Liver (tissue), 9 donors: ENCODE results near the gene FAM181A. TPM values are rescaled to one million over a fixed set of nuclear protein-coding genes. Genes with fewer than 3 reads are reported as not detected.

Source experiments
- DNase-seq: peaks from one replicate; pipeline ENCODE4 v3.0.0-alpha.2; 2017; ENCODE audit warnings: low spot score
- H3K27ac ChIP-seq, 2 donors: one replicate each; pipeline ENCODE4 v1.7.0; 2013; ENCODE audit warnings: inconsistent platforms in 2 of 2, low read length in 2 of 2, control low read depth in 1 of 2, low read depth in 1 of 2, mild to moderate bottlenecking in 1 of 2
- H3K27me3 ChIP-seq, 4 donors: one replicate each; pipeline versions ENCODE4 v1.6.1 to v1.7.0; 2013; ENCODE audit warnings: low read length in 3 of 4, inconsistent platforms in 1 of 4, mild to moderate bottlenecking in 1 of 4, moderate library complexity in 1 of 4; ENCODE audit not compliant: control insufficient read depth in 4 of 4, insufficient read depth in 4 of 4
- H3K36me3 ChIP-seq, 4 donors: one replicate each; pipeline versions ENCODE4 v1.6.1 to v1.7.0; 2013; ENCODE audit warnings: low read length in 3 of 4, mild to moderate bottlenecking in 3 of 4, low read depth in 1 of 4, moderate library complexity in 1 of 4; ENCODE audit not compliant: control insufficient read depth in 4 of 4, insufficient read depth in 3 of 4
- H3K4me1 ChIP-seq, 4 donors: one replicate each; pipeline versions ENCODE4 v1.6.1 to v1.7.0; 2013; ENCODE audit warnings: low read length in 3 of 4, mild to moderate bottlenecking in 3 of 4, moderate library complexity in 1 of 4; ENCODE audit not compliant: control insufficient read depth in 4 of 4, insufficient read depth in 4 of 4
- H3K4me3 ChIP-seq, 3 donors: one replicate each; pipeline versions ENCODE4 v1.6.1 to v1.7.0; 2013; ENCODE audit warnings: low read length in 3 of 3, control low read depth in 1 of 3, low read depth in 1 of 3, mild to moderate bottlenecking in 1 of 3
- H3K9ac ChIP-seq, 2 donors: one replicate each; pipeline ENCODE4 v1.7.0; 2013; ENCODE audit warnings: low read length in 2 of 2, mild to moderate bottlenecking in 2 of 2, moderate library complexity in 2 of 2, control low read depth in 1 of 2, low read depth in 1 of 2
- H3K9me3 ChIP-seq, 4 donors: one replicate each; pipeline versions ENCODE4 v1.6.1 to v1.7.0; 2013; ENCODE audit warnings: low read length in 3 of 4; ENCODE audit not compliant: control insufficient read depth in 4 of 4
- EGR1 ChIP-seq, 2 donors: IDR thresholded peaks; 2 replicates each; pipeline ENCODE4 v1.6.1; 2016 to 2018; ENCODE audit warnings: antibody characterized with exemption in 2 of 2, low read depth in 2 of 2
- FOXA1 ChIP-seq: IDR thresholded peaks from 2 replicates; pipeline ENCODE4 v1.6.1; 2016; ENCODE audit warnings: antibody characterized with exemption
- FOXA2 ChIP-seq: IDR thresholded peaks from 2 replicates; pipeline ENCODE4 v1.6.1; 2016; ENCODE audit warnings: antibody characterized with exemption
- GABPA ChIP-seq, 2 donors: IDR thresholded peaks in 1 of 2; conservative IDR thresholded peaks in 1 of 2; 2 replicates each; pipeline ENCODE4 v1.6.1; 2016; ENCODE audit warnings: antibody characterized with exemption in 2 of 2, mild to moderate bottlenecking in 1 of 2, moderate library complexity in 1 of 2
- HNF4A ChIP-seq, 2 donors: conservative IDR thresholded peaks; 2 replicates each; pipeline ENCODE4 v1.6.1; 2016; ENCODE audit warnings: antibody characterized with exemption in 2 of 2, mild to moderate bottlenecking in 2 of 2
- HNF4G ChIP-seq: IDR thresholded peaks from 2 replicates; pipeline ENCODE4 v1.6.1; 2016; ENCODE audit warnings: antibody characterized with exemption
- JUND ChIP-seq, 2 donors: IDR thresholded peaks; 2 replicates each; pipeline ENCODE4 v1.6.1; 2016; ENCODE audit warnings: antibody characterized with exemption in 2 of 2
- NR2F2 ChIP-seq: IDR thresholded peaks from 2 replicates; pipeline ENCODE4 v1.6.1; 2016; ENCODE audit warnings: antibody characterized with exemption
- RXRA ChIP-seq, 2 donors: IDR thresholded peaks; 2 replicates each; pipeline ENCODE4 v1.6.1; 2017 to 2018; ENCODE audit warnings: antibody characterized with exemption in 2 of 2, mild to moderate bottlenecking in 1 of 2
- SP1 ChIP-seq: IDR thresholded peaks from 2 replicates; pipeline ENCODE4 v1.6.1; 2018; ENCODE audit warnings: antibody characterized with exemption, mild to moderate bottlenecking
- TAF1 ChIP-seq: conservative IDR thresholded peaks from 2 replicates; pipeline ENCODE4 v1.6.1; 2016; ENCODE audit warnings: antibody characterized with exemption, mild to moderate bottlenecking
- YY1 ChIP-seq: IDR thresholded peaks from 2 replicates; pipeline ENCODE4 v1.6.1; 2016; ENCODE audit warnings: antibody characterized with exemption, mild to moderate bottlenecking
- WGBS: extraction: QIAGEN DNeasy Blood & Tissue Kit; methylation state at CpG from one replicate; pipeline ENCODE4 v1.1.7; 2013; 5-methylcytosine and 5-hydroxymethylcytosine counted together
- polyA plus RNA-seq, 2 donors: library from polyadenylated mRNA; stranded (reverse) in 1 of 2; unstranded in 1 of 2; fragments of 200-250 nt in 1 of 2; fragments of >200 nt in 1 of 2; fragmentation: Nextera tagmentation in 1 of 2; extraction: Ambion mirVana in 1 of 2; gene quantifications; one replicate each; pipeline versions ENCODE4 v1.2.1 to v1.2.3, GENCODE V29; 2013 to 2015
- total RNA-seq, 2 donors: library from RNA; depleted of rRNA; stranded (reverse); fragments of >200 nt; gene quantifications; one replicate each; pipeline ENCODE4 v1.2.3, GENCODE V29; 2014
- TF ChIP-seq, protein P1 (sequence below): IDR thresholded peaks from 2 replicates; pipeline ENCODE4 v1.6.1; 2016; ENCODE audit warnings: antibody characterized with exemption
- TF ChIP-seq, protein P2 (sequence below): IDR thresholded peaks from 2 replicates; pipeline ENCODE4 v1.6.1; 2016; ENCODE audit warnings: antibody characterized with exemption
- TF ChIP-seq, protein P3 (sequence below): IDR thresholded peaks from 2 replicates; pipeline ENCODE4 v1.6.1; 2016; ENCODE audit warnings: antibody characterized with exemption
- TF ChIP-seq, protein P4 (sequence below): IDR thresholded peaks from 2 replicates; pipeline ENCODE4 v1.6.1; 2016; ENCODE audit warnings: antibody characterized with exemption, mild to moderate bottlenecking
- donor health status: healthy.
- donor health status: healthy.
- donor health status: healthy.
- donor health status: healthy.
- donor health status: healthy.

The FAM181A gene
- total and polyA plus RNA-seq, 4 donors: not detected

DNA sequence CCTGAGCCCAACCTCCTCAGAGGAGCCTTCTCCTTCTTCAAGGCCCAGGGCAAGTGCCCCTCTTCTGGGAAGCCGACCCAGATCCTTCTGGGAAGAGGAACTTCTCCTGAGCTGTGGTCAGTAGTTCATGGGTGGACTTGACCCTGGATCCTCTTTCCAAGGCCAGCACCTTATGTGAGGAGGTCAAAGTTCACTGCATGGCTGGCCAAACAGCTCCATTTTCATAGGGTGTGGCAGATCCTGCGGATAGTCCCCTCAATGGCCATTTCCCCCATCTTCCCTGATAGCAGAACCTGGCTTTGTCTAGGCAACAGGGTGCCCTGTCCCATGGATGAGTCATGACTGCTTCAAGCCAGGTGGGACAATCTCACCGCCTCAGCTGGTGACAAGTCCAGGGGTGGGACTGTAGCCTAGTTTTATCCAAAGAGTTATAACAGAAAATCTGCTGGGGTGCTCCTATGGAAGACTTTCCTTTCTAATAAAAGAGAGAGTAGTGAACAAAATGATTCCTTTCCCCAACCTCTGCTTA, 38.9 kb downstream of the FAM181A start:
- H3K9me3 ChIP-seq: no peaks in the 10 kb centered on the region
- no peak for TF ChIP-seq FOXA2
- no peak for TF ChIP-seq TAF1
- no peak for TF ChIP-seq NR2F2
- no peak for TF ChIP-seq SP1
- TF ChIP-seq JUND (IDR thresholded peaks at IDR 0.05): no peak
- no peak for TF ChIP-seq GABPA (IDR thresholded peaks at IDR 0.05 in 1 of 2, conservative IDR thresholded peaks at IDR 0.05 in 1 of 2)
- TF ChIP-seq RXRA (IDR thresholded peaks at IDR 0.05): no peak
- no peak for TF ChIP-seq FOXA1
- 94% methylated on average over 3 of the region's 3 CpGs for WGBS
- H3K9ac ChIP-seq: no peak overlapping the region
- H3K4me3 ChIP-seq: no peak overlapping the region
- no peaks in the 10 kb centered on the region for H3K36me3 ChIP-seq
- no peak overlapping the region for H3K27ac ChIP-seq
- H3K4me1 ChIP-seq: peaks cover 0 to 13% (median 2%) of the 10 kb centered on the region in 4 donors
- DNase-seq: no peak
- H3K27me3 ChIP-seq: no peaks in the 10 kb centered on the region

DNA sequence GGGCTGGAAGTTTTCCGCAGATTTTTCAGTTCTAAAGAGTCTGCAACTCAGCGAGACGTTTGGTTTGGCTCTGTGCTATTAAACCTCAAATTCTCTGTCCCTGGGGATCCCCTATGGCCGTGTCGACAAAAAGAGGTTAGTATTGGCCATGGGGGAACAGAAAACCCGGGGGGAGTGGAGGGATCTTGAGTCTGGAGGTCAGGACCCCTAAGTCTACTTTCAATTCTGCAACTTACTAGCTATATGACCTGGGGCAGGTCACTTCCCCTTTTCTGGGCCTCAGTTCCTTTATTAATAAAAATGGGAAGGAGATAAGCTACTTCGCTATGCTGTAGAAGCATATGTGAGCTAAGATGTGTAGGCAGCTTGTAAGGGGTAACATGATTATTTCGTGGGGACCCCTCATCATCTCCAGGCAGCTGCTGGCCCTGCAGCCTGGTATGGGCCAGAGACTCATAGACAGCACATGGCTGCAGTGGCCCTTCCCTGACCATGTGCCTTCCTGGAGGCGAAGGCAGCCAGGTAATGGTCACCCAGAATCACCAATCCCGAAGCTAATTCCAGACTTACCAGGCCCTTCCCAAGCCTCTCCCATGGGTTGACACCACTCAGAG, 40.6 kb downstream of the FAM181A start:
- WGBS: 76% methylated on average over 10 of the region's 10 CpGs
- Histone ChIP-seq H3K4me3 (no peak overlapping the region), H3K9me3 (no peaks in the 10 kb centered on the region), H3K27ac (no peak overlapping the region), H3K27me3 (no peaks in the 10 kb centered on the region), H3K36me3 (no peaks in the 10 kb centered on the region), H3K4me1 (peaks cover 0 to 12% (median 3%) of the 10 kb centered on the region in 4 donors), H3K9ac (no peak overlapping the region)
- no peak for DNase-seq
- TF ChIP-seq, protein P1, sequence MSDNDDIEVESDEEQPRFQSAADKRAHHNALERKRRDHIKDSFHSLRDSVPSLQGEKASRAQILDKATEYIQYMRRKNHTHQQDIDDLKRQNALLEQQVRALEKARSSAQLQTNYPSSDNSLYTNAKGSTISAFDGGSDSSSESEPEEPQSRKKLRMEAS: no peak
- TF ChIP-seq, protein P2, sequence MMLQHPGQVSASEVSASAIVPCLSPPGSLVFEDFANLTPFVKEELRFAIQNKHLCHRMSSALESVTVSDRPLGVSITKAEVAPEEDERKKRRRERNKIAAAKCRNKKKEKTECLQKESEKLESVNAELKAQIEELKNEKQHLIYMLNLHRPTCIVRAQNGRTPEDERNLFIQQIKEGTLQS: no peak
- TF ChIP-seq, protein P3, sequence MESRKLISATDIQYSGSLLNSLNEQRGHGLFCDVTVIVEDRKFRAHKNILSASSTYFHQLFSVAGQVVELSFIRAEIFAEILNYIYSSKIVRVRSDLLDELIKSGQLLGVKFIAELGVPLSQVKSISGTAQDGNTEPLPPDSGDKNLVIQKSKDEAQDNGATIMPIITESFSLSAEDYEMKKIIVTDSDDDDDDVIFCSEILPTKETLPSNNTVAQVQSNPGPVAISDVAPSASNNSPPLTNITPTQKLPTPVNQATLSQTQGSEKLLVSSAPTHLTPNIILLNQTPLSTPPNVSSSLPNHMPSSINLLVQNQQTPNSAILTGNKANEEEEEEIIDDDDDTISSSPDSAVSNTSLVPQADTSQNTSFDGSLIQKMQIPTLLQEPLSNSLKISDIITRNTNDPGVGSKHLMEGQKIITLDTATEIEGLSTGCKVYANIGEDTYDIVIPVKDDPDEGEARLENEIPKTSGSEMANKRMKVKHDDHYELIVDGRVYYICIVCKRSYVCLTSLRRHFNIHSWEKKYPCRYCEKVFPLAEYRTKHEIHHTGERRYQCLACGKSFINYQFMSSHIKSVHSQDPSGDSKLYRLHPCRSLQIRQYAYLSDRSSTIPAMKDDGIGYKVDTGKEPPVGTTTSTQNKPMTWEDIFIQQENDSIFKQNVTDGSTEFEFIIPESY: no peak
- TF ChIP-seq SP1 (no peak), YY1 (no peak), RXRA (IDR thresholded peaks at IDR 0.05) (no peak)

DNA sequence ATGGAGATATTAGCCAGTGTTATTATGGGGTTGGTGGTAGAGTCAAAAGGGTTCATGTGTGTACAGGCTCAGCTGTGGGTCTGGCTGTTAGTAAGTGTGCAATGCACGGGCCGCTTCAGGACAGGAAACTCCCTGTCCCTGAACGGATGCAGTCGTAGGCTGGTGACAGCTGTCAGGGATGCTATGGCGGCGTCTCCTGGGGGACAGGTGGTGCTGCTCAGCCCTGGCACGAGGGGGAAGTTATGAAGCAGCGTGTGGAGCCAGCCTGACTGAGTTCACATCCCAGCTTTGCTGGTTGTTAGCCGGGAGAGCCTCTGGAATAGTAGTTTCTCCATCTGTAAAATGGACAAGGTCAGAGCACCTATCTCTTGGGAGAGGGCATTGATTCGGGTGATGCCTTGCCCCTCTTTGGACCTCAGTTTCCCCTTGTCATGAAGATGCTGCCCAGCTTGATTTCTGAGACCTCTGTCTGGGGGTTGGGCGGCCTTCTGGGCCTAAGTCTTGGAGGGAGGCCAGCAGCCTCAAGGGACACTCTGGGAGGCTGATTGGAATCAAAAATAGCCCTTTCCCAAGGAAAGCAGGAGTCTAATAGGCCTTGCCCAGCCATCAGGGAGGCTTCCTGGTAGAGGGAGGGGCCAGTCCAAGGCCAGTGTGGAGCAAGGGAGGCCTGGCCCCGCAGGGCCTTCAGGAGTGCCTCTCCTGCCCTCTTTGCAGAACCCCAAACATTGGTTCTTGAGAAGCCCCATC, 42.1 kb downstream of the FAM181A start:
- Histone ChIP-seq H3K4me1 (peaks cover 0 to 8% (median 2%) of the 10 kb centered on the region in 4 donors), H3K27ac (no peak overlapping the region), H3K9me3 (no peaks in the 10 kb centered on the region), H3K9ac (no peak overlapping the region), H3K4me3 (no peak overlapping the region), H3K27me3 (no peaks in the 10 kb centered on the region), H3K36me3 (no peaks in the 10 kb centered on the region)
- 79% methylated on average over 12 of the region's 12 CpGs for WGBS
- TF ChIP-seq, protein P2: no peak
- TF ChIP-seq, protein P4, sequence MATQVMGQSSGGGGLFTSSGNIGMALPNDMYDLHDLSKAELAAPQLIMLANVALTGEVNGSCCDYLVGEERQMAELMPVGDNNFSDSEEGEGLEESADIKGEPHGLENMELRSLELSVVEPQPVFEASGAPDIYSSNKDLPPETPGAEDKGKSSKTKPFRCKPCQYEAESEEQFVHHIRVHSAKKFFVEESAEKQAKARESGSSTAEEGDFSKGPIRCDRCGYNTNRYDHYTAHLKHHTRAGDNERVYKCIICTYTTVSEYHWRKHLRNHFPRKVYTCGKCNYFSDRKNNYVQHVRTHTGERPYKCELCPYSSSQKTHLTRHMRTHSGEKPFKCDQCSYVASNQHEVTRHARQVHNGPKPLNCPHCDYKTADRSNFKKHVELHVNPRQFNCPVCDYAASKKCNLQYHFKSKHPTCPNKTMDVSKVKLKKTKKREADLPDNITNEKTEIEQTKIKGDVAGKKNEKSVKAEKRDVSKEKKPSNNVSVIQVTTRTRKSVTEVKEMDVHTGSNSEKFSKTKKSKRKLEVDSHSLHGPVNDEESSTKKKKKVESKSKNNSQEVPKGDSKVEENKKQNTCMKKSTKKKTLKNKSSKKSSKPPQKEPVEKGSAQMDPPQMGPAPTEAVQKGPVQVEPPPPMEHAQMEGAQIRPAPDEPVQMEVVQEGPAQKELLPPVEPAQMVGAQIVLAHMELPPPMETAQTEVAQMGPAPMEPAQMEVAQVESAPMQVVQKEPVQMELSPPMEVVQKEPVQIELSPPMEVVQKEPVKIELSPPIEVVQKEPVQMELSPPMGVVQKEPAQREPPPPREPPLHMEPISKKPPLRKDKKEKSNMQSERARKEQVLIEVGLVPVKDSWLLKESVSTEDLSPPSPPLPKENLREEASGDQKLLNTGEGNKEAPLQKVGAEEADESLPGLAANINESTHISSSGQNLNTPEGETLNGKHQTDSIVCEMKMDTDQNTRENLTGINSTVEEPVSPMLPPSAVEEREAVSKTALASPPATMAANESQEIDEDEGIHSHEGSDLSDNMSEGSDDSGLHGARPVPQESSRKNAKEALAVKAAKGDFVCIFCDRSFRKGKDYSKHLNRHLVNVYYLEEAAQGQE: no peak
- no peak for TF ChIP-seq GABPA (IDR thresholded peaks at IDR 0.05 in 1 of 2, conservative IDR thresholded peaks at IDR 0.05 in 1 of 2)
- TF ChIP-seq, protein P1: no peak
- no peak for TF ChIP-seq FOXA2
- no peak for TF ChIP-seq HNF4A (conservative IDR thresholded peaks at IDR 0.05)
- no peak for TF ChIP-seq FOXA1
- no peak for TF ChIP-seq HNF4G
- no peak for TF ChIP-seq NR2F2
- no peak for TF ChIP-seq EGR1 (IDR thresholded peaks at IDR 0.05; ENCODE audit: low read depth in 2 of 2)
- TF ChIP-seq JUND (IDR thresholded peaks at IDR 0.05): no peak
- no peak for DNase-seq
